AG09319 (cell line): Measurements from ENCODE around the gene PARD3B.

Experiments
- DNase-seq: peaks from one replicate; pipeline ENCODE4 v3.0.0-alpha.2; 2010; ENCODE audit warnings: low read depth; ENCODE audit errors: extremely low read depth
- TF ChIP-seq, protein P1 (sequence below): IDR thresholded peaks from 2 replicates; pipeline ENCODE4 v1.5.1; 2011; ENCODE audit warnings: low read depth, mild to moderate bottlenecking, inconsistent platforms, low read length, moderate library complexity

PARD3B gene

GRCh38 chr2:204638471-204639194, 93.4 kb downstream of the PARD3B start:
- TF ChIP-seq, protein P1, sequence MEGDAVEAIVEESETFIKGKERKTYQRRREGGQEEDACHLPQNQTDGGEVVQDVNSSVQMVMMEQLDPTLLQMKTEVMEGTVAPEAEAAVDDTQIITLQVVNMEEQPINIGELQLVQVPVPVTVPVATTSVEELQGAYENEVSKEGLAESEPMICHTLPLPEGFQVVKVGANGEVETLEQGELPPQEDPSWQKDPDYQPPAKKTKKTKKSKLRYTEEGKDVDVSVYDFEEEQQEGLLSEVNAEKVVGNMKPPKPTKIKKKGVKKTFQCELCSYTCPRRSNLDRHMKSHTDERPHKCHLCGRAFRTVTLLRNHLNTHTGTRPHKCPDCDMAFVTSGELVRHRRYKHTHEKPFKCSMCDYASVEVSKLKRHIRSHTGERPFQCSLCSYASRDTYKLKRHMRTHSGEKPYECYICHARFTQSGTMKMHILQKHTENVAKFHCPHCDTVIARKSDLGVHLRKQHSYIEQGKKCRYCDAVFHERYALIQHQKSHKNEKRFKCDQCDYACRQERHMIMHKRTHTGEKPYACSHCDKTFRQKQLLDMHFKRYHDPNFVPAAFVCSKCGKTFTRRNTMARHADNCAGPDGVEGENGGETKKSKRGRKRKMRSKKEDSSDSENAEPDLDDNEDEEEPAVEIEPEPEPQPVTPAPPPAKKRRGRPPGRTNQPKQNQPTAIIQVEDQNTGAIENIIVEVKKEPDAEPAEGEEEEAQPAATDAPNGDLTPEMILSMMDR = no peak
- DNase-seq = no peak

- DNase-seq = no peak
Measured at GRCh38 chr2:204643326-204643725, 98.1 kb downstream of the PARD3B start.

GRCh38 chr2:204645018-204645773, 99.9 kb downstream of the PARD3B start:
- TF ChIP-seq, protein P1 = no peak
- no peak for DNase-seq

More at GRCh38 chr2:204643326-204643725, 98.1 kb downstream of the PARD3B start:
- TF ChIP-seq, protein P1 = no peak

GRCh38 chr2:204647626-204648025, 102.4 kb downstream of the PARD3B start:
- TF ChIP-seq, protein P1 = no peak

GRCh38 chr2:204650611-204651010, 105.3 kb downstream of the PARD3B start:
- TF ChIP-seq, protein P1 = no peak
- no peak for DNase-seq

More at GRCh38 chr2:204647626-204648025, 102.4 kb downstream of the PARD3B start:
- no peak for DNase-seq

- no peak for DNase-seq
Measured at GRCh38 chr2:204652063-204652462, 106.8 kb downstream of the PARD3B start.

More at GRCh38 chr2:204652063-204652462, 106.8 kb downstream of the PARD3B start:
- TF ChIP-seq, protein P1 = no peak
